Mesodermal cell (in vitro differentiated cells): ENCODE data around the gene ADARB2.

Experiments
- H3K27ac ChIP-seq: 2 replicates; pipeline ENCODE4 v1.7.0; 2013; ENCODE audit warnings: mild to moderate bottlenecking, low read depth, low read length, moderate library complexity; ENCODE audit not compliant: severe bottlenecking
- H3K36me3 ChIP-seq: 2 replicates; pipeline ENCODE4 v1.7.1; 2013; ENCODE audit warnings: mild to moderate bottlenecking, low read length, moderate library complexity; ENCODE audit not compliant: control insufficient read depth, insufficient read depth
- H3K4me1 ChIP-seq: one replicate; pipeline ENCODE4 v1.7.1; 2013; ENCODE audit warnings: mild to moderate bottlenecking, low read length; ENCODE audit not compliant: insufficient read depth, control insufficient read depth, poor library complexity, severe bottlenecking
- H3K4me3 ChIP-seq: 2 replicates; pipeline ENCODE4 v1.7.0; 2013; ENCODE audit warnings: low read length, control low read depth, mild to moderate bottlenecking; ENCODE audit not compliant: insufficient read depth, poor library complexity, severe bottlenecking; ENCODE audit errors: extremely low read depth
- H3K9me3 ChIP-seq: 2 replicates; pipeline ENCODE4 v1.7.1; 2013; ENCODE audit warnings: mild to moderate bottlenecking, low read length, moderate library complexity; ENCODE audit not compliant: control insufficient read depth
- WGBS, 2 experiments: methylation state at CpG; one replicate each; pipeline ENCODE4 v1.1.5; 2013; ENCODE audit warnings: missing lambda C conversion rate in 2 of 2; ENCODE audit not compliant: insufficient coverage in 2 of 2; 5-methylcytosine and 5-hydroxymethylcytosine counted together

ADARB2 gene

DNA sequence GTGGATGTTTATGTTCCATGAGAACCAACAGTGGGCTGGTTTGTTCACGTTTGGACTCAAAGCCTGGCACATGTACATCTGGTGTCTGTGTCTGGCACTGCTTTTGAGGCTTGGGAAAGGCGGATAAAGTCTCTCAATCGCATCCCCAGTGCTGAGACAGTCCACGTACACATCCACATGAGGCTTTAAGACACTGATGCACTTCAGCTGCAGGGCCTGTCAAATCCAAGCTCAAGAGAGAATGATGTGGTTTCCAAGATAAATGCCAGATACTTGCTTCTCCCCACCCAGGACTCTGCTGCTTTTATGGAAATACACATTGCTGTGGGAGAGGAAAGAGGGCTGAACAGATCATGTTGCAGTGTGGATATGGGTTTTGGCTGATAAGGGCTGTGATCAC, 178.4 kb downstream of the ADARB2 start:
- H3K4me1 ChIP-seq, result no peaks in the 10 kb centered on the region
- WGBS, 2 experiments, result 77 to 93% methylated on average over 4 of the region's 4 CpGs
- H3K36me3 ChIP-seq, result no peaks in the 10 kb centered on the region
- H3K27ac ChIP-seq, result no peak overlapping the region
- no peak overlapping the region for H3K4me3 ChIP-seq
- H3K9me3 ChIP-seq, result no peaks in the 10 kb centered on the region

DNA sequence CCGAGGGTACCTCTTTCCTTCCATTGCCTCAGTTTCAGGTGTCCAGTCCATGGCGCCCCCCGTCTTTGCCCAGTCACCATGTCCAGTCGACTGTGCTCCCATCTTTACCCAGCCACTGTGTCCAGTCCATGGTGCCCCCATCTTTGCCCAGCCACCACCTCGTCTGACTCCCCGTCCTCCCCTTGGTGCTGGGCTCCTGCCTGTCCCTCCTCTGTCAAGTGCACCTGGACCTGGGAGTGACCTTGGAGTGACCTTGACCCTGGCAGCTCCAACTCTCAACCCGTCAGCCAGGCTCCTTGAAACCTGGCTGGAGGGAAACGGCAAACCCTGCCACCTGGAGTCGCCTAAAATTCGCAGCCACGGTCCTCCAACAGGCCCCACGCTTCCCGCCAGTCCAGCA, 180.2 kb downstream of the ADARB2 start:
- no peak overlapping the region for H3K27ac ChIP-seq

GRCh38 chr10:1556496-1556895, 180.8 kb downstream of the ADARB2 start:
- 84 to 96% methylated on average over 7 to 8 of the region's 8 CpGs for WGBS, 2 experiments
- Histone ChIP-seq H3K4me1 (no peaks in the 10 kb centered on the region), H3K36me3 (no peaks in the 10 kb centered on the region), H3K27ac (no peak overlapping the region), H3K9me3 (no peaks in the 10 kb centered on the region), H3K4me3 (no peak overlapping the region)

More for the DNA sequence above, 180.2 kb downstream of the ADARB2 start:
- H3K4me3 ChIP-seq, result no peak overlapping the region
- H3K9me3 ChIP-seq, result no peaks in the 10 kb centered on the region
- no peaks in the 10 kb centered on the region for H3K4me1 ChIP-seq
- H3K36me3 ChIP-seq, result no peaks in the 10 kb centered on the region
- WGBS, 2 experiments, result 79 to 82% methylated on average over 9 to 13 of the region's 13 CpGs

GRCh38 chr10:1553951-1554350, 183.4 kb downstream of the ADARB2 start:
- no peaks in the 10 kb centered on the region for H3K36me3 ChIP-seq
- H3K4me1 ChIP-seq, result no peaks in the 10 kb centered on the region
- no peak overlapping the region for H3K4me3 ChIP-seq
- WGBS, 2 experiments, result 83 to 94% methylated on average over 7 of the region's 7 CpGs
- no peak overlapping the region for H3K27ac ChIP-seq
- H3K9me3 ChIP-seq, result no peaks in the 10 kb centered on the region

DNA sequence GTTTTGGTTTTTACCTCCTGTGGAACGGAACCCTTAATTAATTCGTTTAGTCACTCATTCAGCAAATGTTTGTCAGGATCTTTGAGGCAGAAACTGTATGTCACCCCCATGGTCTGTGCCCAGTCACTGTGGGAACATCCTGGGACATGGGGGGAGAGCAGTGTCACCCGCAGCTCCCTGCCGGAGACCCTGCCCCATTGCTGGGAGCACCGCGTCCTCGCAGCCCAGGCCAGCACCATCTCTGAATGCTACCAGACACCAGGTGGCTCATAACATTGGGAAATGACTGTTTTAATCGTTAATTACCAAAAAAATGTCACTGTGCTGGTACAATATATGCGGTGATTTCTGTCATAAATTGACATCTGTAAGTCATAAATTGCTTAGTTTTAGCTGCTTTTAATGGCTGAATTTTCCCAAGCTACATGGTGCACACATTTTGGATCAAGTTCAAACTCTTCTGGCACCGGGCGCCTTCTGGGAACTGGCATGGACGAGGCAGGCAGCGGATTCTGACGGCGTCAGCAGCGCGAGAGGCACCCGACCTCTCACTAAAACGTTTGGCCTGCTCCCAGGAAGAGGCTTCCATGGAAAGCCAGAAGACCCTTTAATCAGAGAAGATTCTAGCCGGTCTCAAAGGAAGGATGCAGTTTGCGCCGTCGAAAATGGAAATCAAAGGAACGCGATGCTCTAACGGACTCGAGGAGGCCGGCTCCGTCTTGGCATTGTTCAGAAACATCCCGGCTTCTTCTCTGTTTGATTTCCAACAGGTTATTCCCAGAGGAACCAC, 184.2 kb downstream of the ADARB2 start:
- Histone ChIP-seq H3K27ac (no peak overlapping the region), H3K4me3 (no peak overlapping the region)
- WGBS, 2 experiments, result 91 to 92% methylated on average over 27 of the region's 30 CpGs

GRCh38 chr10:1552406-1552805, 184.9 kb downstream of the ADARB2 start:
- no peaks in the 10 kb centered on the region for H3K36me3 ChIP-seq
- H3K27ac ChIP-seq, result no peak overlapping the region
- peaks cover 7% of the 10 kb centered on the region for H3K9me3 ChIP-seq
- WGBS, 2 experiments, result 60 to 80% methylated on average over 3 to 9 of the region's 9 CpGs
- H3K4me1 ChIP-seq, result no peaks in the 10 kb centered on the region
- H3K4me3 ChIP-seq, result no peak overlapping the region

More for the DNA sequence above, 184.2 kb downstream of the ADARB2 start:
- no peaks in the 10 kb centered on the region for H3K36me3 ChIP-seq
- no peaks in the 10 kb centered on the region for H3K4me1 ChIP-seq
- H3K9me3 ChIP-seq, result peaks cover 6% of the 10 kb centered on the region

GRCh38 chr10:1551636-1552338, 185.5 kb downstream of the ADARB2 start:
- Histone ChIP-seq H3K9me3 (peaks cover 7% of the 10 kb centered on the region), H3K4me3 (no peak overlapping the region), H3K27ac (no peak overlapping the region), H3K36me3 (no peaks in the 10 kb centered on the region), H3K4me1 (no peaks in the 10 kb centered on the region)
- 86 to 94% methylated on average over 14 to 16 of the region's 18 CpGs for WGBS, 2 experiments

DNA sequence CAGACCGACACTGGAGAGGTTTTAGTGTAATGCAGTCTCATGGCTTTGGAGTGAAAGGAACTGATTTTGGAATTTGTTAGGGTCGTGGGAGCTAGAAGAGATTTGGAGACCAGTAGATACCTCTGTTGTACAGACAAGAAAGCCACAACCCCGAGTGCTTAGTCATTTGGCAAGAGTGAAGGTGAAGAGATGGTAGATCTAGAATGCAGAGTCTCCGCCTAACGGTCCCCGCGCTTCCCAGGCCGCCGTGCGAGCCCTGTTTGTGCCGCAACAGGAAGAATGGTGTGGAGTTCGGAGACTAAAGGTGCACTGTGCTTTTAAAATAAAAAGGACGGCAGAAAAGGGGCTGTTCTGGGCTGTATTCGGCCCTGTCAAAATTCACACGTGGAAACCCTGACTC, 186.7 kb downstream of the ADARB2 start:
- Histone ChIP-seq H3K27ac (no peak overlapping the region), H3K4me3 (no peak overlapping the region), H3K9me3 (peaks cover 7% of the 10 kb centered on the region), H3K36me3 (no peaks in the 10 kb centered on the region), H3K4me1 (no peaks in the 10 kb centered on the region)
- 88 to 94% methylated on average over 11 to 15 of the region's 15 CpGs for WGBS, 2 experiments

DNA sequence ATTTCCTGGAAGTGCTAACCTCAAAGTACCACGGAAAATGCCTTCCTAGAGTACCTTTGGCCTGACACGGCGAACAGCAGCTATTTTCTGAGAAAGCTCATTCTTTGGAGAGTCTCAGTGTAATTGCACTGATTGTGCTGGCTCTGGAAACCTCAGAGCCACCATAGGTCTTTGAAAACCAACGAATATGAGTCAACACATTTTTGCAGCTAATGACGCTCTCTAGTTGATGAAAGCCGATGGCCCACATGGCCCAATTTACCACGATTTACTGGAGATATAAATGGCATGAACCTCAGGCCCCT, 187.1 kb downstream of the ADARB2 start:
- Histone ChIP-seq H3K36me3 (no peaks in the 10 kb centered on the region), H3K9me3 (peaks cover 7% of the 10 kb centered on the region), H3K27ac (no peak overlapping the region), H3K4me3 (no peak overlapping the region), H3K4me1 (no peaks in the 10 kb centered on the region)
- WGBS, 2 experiments, result 88 to 91% methylated on average over 7 of the region's 7 CpGs

- 65 to 91% methylated on average over 6 to 10 of the region's 17 CpGs for WGBS, 2 experiments
These were observed 187.6 kb downstream of the ADARB2 start for GRCh38 chr10:1549591-1550290.

More at GRCh38 chr10:1549591-1550290, 187.6 kb downstream of the ADARB2 start:
- peaks cover 7% of the 10 kb centered on the region for H3K9me3 ChIP-seq
- no peak overlapping the region for H3K27ac ChIP-seq
- no peaks in the 10 kb centered on the region for H3K4me1 ChIP-seq
- H3K36me3 ChIP-seq, result no peaks in the 10 kb centered on the region
- H3K4me3 ChIP-seq, result no peak overlapping the region
